DND-41 (cell line): Measurements from ENCODE around the gene PROSER3.

Experiments used
- ATAC-seq: fragments of 200-7000 bp; cut with Tn5 transposase; 3 replicates; pipeline ENCODE4 v1.9.1; 2021; ENCODE audit warnings: low read depth; ENCODE audit not compliant: insufficient read depth
- DNase-seq: peaks from one replicate; pipeline ENCODE4 v3.0.0-alpha.2; 2020
- H2AFZ ChIP-seq: 2 replicates; pipeline ENCODE4 v1.6.0; 2012; ENCODE audit warnings: low read depth, low read length
- H3K27ac ChIP-seq: 2 replicates; pipeline ENCODE4 v1.5.1; 2012; ENCODE audit warnings: low read length, inconsistent platforms
- H3K27me3 ChIP-seq: fragments of 200-600 bp; sonication (generic); 2 replicates; pipeline ENCODE4 v1.6.0; 2012; ENCODE audit warnings: low read length, mild to moderate bottlenecking, inconsistent platforms; ENCODE audit not compliant: insufficient read depth, poor library complexity
- H3K36me3 ChIP-seq: 2 replicates; pipeline ENCODE4 v1.5.1; 2012; ENCODE audit warnings: low read length, inconsistent platforms; ENCODE audit not compliant: insufficient read depth
- H3K4me1 ChIP-seq: 2 replicates; pipeline ENCODE4 v1.5.1; 2012; ENCODE audit warnings: mild to moderate bottlenecking, low read length; ENCODE audit not compliant: insufficient read depth
- H3K4me2 ChIP-seq: 2 replicates; pipeline ENCODE4 v1.6.0; 2012; ENCODE audit warnings: mild to moderate bottlenecking, moderate library complexity, low read length, inconsistent platforms; ENCODE audit not compliant: insufficient read depth
- H3K4me3 ChIP-seq, 2 experiments: fragments of 200-600 bp in 1 of 2; shearing (Covaris generic) in 1 of 2; 2 replicates each; pipeline ENCODE4 v1.5.1; 2012 to 2016; ENCODE audit warnings: inconsistent platforms in 2 of 2, low read length in 2 of 2, mild to moderate bottlenecking in 2 of 2, low read depth in 1 of 2, moderate library complexity in 1 of 2
- H3K79me2 ChIP-seq: 2 replicates; pipeline ENCODE4 v1.6.0; 2012; ENCODE audit warnings: low read length, inconsistent platforms; ENCODE audit not compliant: insufficient read depth
- H3K9ac ChIP-seq: 2 replicates; pipeline ENCODE4 v1.6.0; 2012; ENCODE audit warnings: low read depth, mild to moderate bottlenecking, inconsistent platforms, low read length, moderate library complexity
- H3K9me3 ChIP-seq: 2 replicates; pipeline ENCODE4 v1.5.1; 2012; ENCODE audit warnings: low read length, moderate library complexity, mild to moderate bottlenecking, inconsistent platforms; ENCODE audit not compliant: insufficient read depth, severe bottlenecking
- H4K20me1 ChIP-seq: 2 replicates; pipeline ENCODE4 v1.6.0; 2012; ENCODE audit warnings: low read length; ENCODE audit not compliant: insufficient read depth
- CTCF ChIP-seq: IDR thresholded peaks from 2 replicates; pipeline ENCODE4 v1.5.1; 2012; ENCODE audit warnings: borderline replicate concordance, low read length, moderate library complexity, mild to moderate bottlenecking; ENCODE audit not compliant: poor library complexity, severe bottlenecking; ENCODE audit errors: extremely low read depth
- EZH2 ChIP-seq: IDR thresholded peaks from 3 replicates; pipeline ENCODE4 v1.6.1; 2012; ENCODE audit warnings: borderline replicate concordance, low read depth, mild to moderate bottlenecking, moderate library complexity, low read length, inconsistent platforms; ENCODE audit not compliant: severe bottlenecking

Gene PROSER3

GRCh38 chr19:35813043-35813890, 55.3 kb downstream of the PROSER3 start:
- no peaks in the 10 kb centered on the region for H3K79me2 ChIP-seq
- H3K27ac ChIP-seq = no peak overlapping the region
- no peaks in the 10 kb centered on the region for H4K20me1 ChIP-seq
- H3K4me2 ChIP-seq = no peak overlapping the region
- no peak overlapping the region for H2AFZ ChIP-seq
- TF ChIP-seq CTCF = no peak
- TF ChIP-seq EZH2 = no peak
- H3K4me1 ChIP-seq = no peaks in the 10 kb centered on the region
- ATAC-seq (no peak), DNase-seq (no peak)
- H3K9me3 ChIP-seq = no peaks in the 10 kb centered on the region
- no peak overlapping the region for H3K9ac ChIP-seq
- no peaks in the 10 kb centered on the region for H3K27me3 ChIP-seq
- no peaks in the 10 kb centered on the region for H3K36me3 ChIP-seq
- no peak overlapping the region for H3K4me3 ChIP-seq

- Histone ChIP-seq H3K27me3 (peaks cover 5% of the 10 kb centered on the region), H3K4me1 (no peaks in the 10 kb centered on the region), H3K9me3 (no peaks in the 10 kb centered on the region), H3K4me3 (no peak overlapping the region), H2AFZ (no peak overlapping the region), H3K79me2 (no peaks in the 10 kb centered on the region), H3K9ac (no peak overlapping the region), H3K27ac (no peak overlapping the region), H4K20me1 (no peaks in the 10 kb centered on the region), H3K36me3 (no peaks in the 10 kb centered on the region), H3K4me2 (no peak overlapping the region)
- no peak for ATAC-seq
- TF ChIP-seq EZH2 (no peak), CTCF (no peak)
- no peak for DNase-seq
Observed at GRCh38 chr19:35816262-35816661, 58.3 kb downstream of the PROSER3 start.

- H3K9ac ChIP-seq = no peak overlapping the region
- no peaks in the 10 kb centered on the region for H3K4me1 ChIP-seq
- no peaks in the 10 kb centered on the region for H4K20me1 ChIP-seq
- peaks cover 5% of the 10 kb centered on the region for H3K27me3 ChIP-seq
- ATAC-seq = no peak
- no peaks in the 10 kb centered on the region for H3K36me3 ChIP-seq
- no peaks in the 10 kb centered on the region for H3K9me3 ChIP-seq
- no peak for DNase-seq
- no peak for TF ChIP-seq CTCF
- TF ChIP-seq EZH2 = no peak
- H2AFZ ChIP-seq = no peak overlapping the region
- no peak overlapping the region for H3K27ac ChIP-seq
- H3K4me3 ChIP-seq = no peak overlapping the region
- H3K79me2 ChIP-seq = no peaks in the 10 kb centered on the region
- H3K4me2 ChIP-seq = no peak overlapping the region
Observed at GRCh38 chr19:35816846-35817245, 58.9 kb downstream of the PROSER3 start.
